GM21723 (cell line): ENCODE measurements around the gene HIVEP3.
"Not testable (repeated sequence)": the region's sequence is repeated elsewhere in the genome, so short reads cannot be mapped to it uniquely, and the experiment has no call there.

Source experiments
- ATAC-seq: cut with Tn5 transposase; IDR thresholded peaks from one replicate; pipeline ENCODE4 v1.9.1; 2021; ENCODE audit warnings: mild to moderate bottlenecking, moderate library complexity; ENCODE audit not compliant: unreplicated experiment

Gene HIVEP3

GRCh38 chr1:41924911-41925310 lies 6.2 kb upstream of the HIVEP3 start:
- no peak for ATAC-seq

DNA sequence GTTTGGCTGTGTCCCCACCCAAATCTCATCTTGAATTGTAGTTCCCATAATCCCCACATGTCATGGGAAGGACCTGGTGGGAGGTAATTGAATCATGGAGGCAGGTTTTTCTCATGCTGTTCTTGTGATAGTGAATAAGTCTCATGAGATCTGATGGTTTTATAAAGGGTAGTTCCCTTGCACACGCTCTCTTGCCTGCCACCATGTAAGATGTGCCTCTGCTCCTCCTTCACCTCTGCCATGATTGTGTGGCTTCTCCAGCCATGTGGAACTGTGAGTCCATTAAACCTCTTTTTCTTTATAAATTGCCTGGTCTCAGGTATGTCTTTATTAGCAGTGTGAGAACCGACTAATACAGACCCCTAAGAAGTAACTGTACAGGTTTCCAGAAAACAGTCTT lies 2.5 kb upstream of the HIVEP3 start:
- ATAC-seq, result not testable (repeated sequence)

DNA sequence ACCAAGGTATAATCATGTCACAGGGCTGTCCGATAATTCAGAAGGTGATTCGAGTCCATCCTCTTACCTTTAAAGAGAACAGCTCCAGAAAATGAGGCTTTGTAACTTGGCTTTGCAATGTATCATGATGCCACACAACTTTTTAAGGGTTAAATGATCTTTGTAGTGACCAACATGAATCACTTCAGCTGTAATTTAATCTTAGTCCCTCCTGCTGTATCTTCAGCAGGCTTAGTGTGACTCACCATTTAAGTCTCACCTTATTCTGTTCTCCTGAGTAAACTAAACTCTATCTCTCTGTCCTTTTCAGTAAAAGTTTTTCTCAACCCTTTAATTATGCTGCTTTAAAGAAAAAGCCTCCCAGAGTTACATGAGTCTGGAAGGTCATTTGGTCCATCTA lies 1.9 kb upstream of the HIVEP3 start:
- ATAC-seq, result no peak

GRCh38 chr1:41919764-41920397 lies 1.2 kb upstream of the HIVEP3 start:
- ATAC-seq, result no peak

GRCh38 chr1:41919131-41919530 lies 409 bp upstream of the HIVEP3 start:
- no peak for ATAC-seq

- ATAC-seq, result no peak
Measured at GRCh38 chr1:41917835-41918449, 780 bp downstream of the HIVEP3 start.

DNA sequence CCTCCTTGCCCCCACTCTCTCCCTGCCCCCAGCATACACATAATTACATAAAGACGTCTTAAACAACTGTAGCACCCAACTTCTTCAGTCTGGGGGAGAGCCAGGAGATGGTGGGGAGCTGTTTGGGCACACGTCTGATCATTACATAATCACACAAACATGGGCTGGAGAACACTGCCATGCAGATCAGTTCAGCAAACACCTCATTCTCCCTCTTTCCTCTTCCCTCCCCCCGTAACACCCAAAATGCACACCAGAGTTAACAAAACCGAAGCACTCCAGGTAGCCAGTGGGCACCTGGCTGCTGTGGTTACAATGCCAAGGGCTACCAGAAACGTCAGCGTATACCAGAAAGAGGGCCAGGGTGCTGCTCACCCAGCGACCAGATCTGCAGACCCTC lies 1.6 kb downstream of the HIVEP3 start:
- no peak for ATAC-seq

DNA sequence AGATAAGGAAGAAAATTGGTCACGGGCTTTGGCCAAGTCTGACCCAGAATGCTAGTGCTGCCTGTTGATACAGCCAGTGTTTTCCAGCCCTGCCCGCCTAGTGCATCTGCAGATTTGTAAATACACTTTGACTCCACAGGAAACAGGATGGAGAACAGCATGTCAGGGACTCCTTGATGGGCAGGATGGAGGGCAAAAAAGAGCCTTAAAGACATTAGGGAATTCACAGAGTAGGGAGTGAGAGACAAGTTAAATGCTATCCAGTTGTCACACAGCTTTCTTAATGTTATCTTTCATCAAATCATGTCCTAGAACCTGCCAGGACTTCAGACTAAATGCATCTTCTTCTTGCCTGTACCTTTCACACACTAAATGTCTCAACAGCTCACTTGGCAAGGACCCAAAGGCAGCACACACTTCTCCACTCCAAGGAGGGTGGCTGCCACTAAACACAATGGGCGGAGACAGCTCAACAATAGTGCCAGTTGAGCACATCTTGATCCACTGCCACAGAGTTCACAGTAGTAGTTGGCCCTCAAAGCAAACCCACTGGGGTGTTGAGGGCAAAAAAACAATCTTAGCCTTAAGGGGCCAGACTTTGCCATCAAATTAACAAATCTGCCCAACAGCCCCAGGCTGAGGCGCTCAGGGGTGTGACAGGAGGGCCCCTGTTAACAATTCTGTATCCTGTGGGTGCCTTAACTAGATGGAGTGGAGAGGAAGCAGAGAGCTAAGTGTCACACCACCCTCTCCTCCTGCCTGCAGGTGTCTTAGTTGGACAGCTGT lies 2.7 kb downstream of the HIVEP3 start:
- no peak for ATAC-seq

DNA sequence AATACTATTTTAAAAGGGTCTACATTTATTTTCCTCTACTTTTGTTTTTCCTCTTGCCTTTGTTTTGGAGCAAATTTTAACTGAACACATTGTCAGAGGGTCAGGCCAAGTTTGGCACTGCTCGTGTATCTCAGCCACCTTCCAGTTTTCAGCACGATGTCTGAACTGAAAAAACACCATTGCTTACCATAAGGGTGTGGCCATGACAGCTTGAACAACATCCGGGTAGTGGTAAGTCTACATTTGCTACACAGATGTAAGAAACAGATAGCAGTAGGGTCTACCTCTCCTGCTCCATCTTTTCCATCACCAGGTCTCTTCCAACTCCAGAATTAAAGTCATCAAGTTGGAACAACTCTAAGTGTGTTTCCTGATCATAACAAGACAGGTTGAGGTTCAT lies 4.2 kb downstream of the HIVEP3 start:
- ATAC-seq, result no peak

DNA sequence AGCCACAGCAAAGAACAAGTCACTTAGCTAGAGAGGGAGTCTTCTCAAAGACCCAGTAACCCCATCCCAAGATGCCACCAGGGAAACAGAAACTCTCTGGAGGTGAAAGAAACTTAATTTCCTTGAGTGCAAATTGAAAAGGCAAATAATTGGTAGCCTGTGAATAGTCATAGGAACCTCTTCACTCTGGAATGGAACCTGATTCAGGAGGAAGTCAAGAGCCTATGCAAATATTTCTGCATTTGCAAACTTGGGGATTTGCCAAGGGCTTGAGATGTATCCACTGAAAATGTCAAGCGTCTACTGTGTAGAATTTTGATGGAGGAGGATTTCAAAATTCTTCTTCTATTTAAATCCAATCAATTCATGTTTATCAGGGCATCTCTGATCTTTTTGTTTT lies 5.7 kb downstream of the HIVEP3 start:
- ATAC-seq, result no peak

DNA sequence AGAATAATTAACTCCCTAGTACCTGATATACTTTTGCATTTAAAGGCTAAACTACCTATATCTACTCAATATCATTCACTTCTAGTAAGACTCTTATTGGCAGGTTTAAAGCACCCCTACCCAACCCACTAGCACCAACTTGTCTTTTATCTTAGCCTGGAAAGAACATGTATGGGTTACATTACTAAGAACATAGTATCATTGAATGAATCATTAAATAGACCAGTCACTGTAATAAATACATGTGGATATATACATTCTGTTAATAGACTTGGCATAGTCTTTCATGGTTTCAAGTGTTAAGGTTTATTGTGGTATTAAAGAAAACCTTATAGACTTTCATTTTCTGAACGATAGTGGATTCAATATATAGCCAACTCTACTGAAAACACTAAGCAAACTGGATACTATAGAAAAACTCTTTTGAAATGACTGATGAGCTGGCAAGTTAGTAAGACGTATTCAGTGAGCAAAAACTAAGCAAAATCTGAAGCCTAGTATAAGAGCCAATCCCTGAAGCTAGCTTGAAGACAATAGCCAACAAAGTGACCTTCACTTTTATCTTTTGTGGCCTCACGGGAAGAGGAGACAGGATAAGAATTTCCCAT lies 10.3 kb downstream of the HIVEP3 start:
- ATAC-seq, result no peak

GRCh38 chr1:41907446-41907845 lies 11.3 kb downstream of the HIVEP3 start:
- ATAC-seq, result no peak

DNA sequence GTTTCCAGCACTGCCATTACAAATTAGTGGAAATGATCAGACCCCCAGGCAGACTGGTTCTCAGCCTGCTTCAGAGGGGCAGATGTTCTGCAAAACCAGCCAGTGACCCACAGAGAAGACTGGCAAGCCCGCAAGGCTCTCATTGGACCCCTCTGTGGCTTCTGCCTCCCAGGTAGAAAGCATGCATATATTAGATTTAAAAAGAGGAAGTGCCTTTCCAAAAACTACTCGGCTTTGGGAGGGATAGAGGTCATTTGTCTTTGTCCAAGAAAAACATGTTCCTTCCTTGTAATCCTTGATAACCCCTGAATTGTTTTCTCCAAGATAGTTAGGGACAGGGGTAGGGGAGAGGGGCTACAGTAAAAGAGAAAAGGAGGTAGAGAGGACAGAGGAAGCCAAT lies 11.8 kb downstream of the HIVEP3 start:
- no peak for ATAC-seq

- ATAC-seq, result no peak
Measured at GRCh38 chr1:41905093-41905675, 13.5 kb downstream of the HIVEP3 start.

- no peak for ATAC-seq
Measured at GRCh38 chr1:41902664-41903063, 16.1 kb downstream of the HIVEP3 start.

- ATAC-seq, result no peak
Measured at GRCh38 chr1:41902159-41902577, 16.6 kb downstream of the HIVEP3 start.

DNA sequence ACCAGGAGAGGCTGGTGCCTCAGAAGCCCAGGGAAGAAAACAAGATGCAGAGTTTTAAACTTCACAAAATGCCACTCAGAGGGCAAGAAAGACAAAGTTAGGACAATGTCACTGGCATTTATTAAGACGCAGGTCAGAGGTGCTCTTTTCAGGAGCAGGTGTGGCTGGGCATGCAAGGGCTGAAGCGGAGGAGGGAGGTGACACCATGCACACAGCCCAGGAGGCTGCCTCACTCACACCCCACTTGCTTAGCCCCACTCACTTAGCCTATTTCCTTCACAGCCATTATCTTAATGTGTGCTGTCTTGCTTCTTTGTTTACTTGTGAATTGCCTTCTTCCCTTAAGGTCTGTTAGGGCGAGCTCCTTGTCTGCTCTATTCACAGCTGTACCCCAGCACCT lies 17.2 kb downstream of the HIVEP3 start:
- no peak for ATAC-seq

DNA sequence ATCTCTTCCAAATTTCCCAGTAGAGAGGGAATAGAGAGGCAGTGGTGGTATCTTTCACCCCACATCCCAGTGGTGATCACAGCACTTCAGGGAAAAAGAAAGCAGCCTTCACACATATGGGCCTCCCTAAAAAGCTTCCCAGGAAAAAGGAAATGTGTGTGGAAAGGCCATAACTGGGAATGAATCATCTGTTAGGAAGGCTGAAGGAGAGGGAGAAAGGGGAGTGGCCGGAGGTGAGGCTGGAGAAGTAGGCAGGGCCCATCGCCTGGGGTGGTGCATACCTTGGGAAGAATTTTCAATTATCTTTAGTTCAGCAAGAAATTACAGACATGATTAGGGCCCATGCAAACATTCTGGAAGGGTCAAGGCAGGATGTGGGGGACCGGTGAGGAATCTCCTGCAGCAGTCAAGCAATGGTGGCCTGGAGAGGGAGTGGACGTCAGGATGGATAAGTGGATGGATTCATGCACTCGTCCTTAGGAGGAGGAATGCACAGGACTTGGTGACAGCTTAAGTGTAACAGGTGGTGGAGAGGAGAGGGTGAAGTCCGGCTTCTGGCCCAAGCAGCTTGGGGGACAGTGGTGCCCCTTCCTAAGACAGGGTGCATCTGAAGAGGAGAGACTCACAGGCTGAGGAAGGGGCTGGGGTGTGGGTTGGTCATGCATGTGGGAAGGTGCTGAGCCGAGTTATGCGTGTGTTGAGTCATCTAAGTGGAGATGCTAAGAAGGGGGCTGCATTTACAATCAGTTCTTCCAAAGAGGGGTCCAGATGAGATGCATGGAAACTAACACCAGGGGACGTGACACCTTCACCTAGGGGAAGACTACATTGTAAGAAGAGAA lies 17.9 kb downstream of the HIVEP3 start:
- no peak for ATAC-seq

- no peak for ATAC-seq
Measured at GRCh38 chr1:41898191-41898713, 20.5 kb downstream of the HIVEP3 start.

DNA sequence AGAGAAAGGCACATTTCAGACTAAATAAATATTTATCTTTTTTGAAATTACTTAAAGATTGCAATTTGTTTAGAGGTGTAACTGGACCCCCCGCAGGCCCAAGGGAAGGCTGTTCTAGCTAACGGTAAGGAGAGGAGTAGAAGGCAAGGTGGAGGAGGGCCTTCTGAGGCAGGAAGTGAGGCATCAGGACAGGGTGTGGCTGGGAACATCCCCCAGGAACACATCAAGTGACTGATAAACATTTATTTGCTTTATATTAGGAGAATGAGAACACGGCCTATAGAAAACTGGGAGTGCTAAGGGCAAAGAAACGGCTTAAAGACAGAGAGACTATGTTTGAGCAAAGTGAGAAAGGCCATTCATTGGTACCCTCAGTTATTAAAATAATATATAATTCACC lies 23.2 kb downstream of the HIVEP3 start:
- ATAC-seq, result no peak
